CD4-positive, CD25-positive, alpha-beta regulatory T cell (primary cell): ENCODE data around the gene TBC1D10B. TPM values are rescaled to one million over a fixed set of nuclear protein-coding genes. Genes with fewer than 3 reads are reported as not detected.

Source experiments
- ATAC-seq, 2 donors: fragments of 150-1000 bp; cut with Tn5 transposase; one replicate each; pipeline ENCODE4 v1.10.0; 2021; ENCODE audit warnings: low read depth in 2 of 2, moderate number of reproducible peaks in 2 of 2, moderate library complexity in 1 of 2
- DNase-seq, 3 donors: peaks; one replicate each; pipeline versions ENCODE4 v3.0.0 to v3.0.0-alpha.2; 2012 to 2022; ENCODE audit warnings: mixed read lengths in 1 of 3
- H3K27ac ChIP-seq: one replicate; pipeline ENCODE4 v1.7.0; 2013; ENCODE audit warnings: mild to moderate bottlenecking, low read length; ENCODE audit not compliant: insufficient read depth, poor library complexity, severe bottlenecking
- H3K27me3 ChIP-seq: one replicate; pipeline ENCODE4 v1.7.0; 2013; ENCODE audit warnings: low read length; ENCODE audit not compliant: control insufficient read depth, insufficient read depth
- H3K36me3 ChIP-seq: one replicate; pipeline ENCODE4 v1.7.0; 2013; ENCODE audit warnings: mild to moderate bottlenecking, low read length, moderate library complexity; ENCODE audit not compliant: control insufficient read depth, insufficient read depth
- H3K4me1 ChIP-seq: 2 replicates; pipeline ENCODE4 v1.7.0; 2013; ENCODE audit warnings: mild to moderate bottlenecking, low read length; ENCODE audit not compliant: insufficient read depth, control insufficient read depth, poor library complexity, severe bottlenecking
- H3K4me3 ChIP-seq: one replicate; pipeline ENCODE4 v1.7.0; 2013; ENCODE audit warnings: low read depth, mild to moderate bottlenecking, low read length, moderate library complexity
- H3K9me3 ChIP-seq, 2 experiments: 1 replicate in 1 of 2; 2 replicates in 1 of 2; pipeline ENCODE4 v1.7.0; 2013; ENCODE audit warnings: low read length in 2 of 2, mild to moderate bottlenecking in 1 of 2, moderate library complexity in 1 of 2; ENCODE audit not compliant: control insufficient read depth in 2 of 2
- H3K27ac Mint-ChIP-seq, 3 donors: one replicate each; pipeline ENCODE4 v1.8.0; 2020 to 2022; ENCODE audit warnings: mild to moderate bottlenecking in 3 of 3, mixed read lengths in 3 of 3, moderate library complexity in 2 of 3
- H3K27me3 Mint-ChIP-seq: one replicate; pipeline ENCODE4 v1.8.0; 2022; ENCODE audit warnings: mild to moderate bottlenecking, mixed read lengths
- H3K36me3 Mint-ChIP-seq: one replicate; pipeline ENCODE4 v1.8.0; 2020; ENCODE audit warnings: mixed read lengths
- H3K4me1 Mint-ChIP-seq, 4 donors: one replicate each; pipeline ENCODE4 v1.8.0; 2020 to 2022; ENCODE audit warnings: mixed read lengths in 4 of 4, mild to moderate bottlenecking in 1 of 4
- H3K4me3 Mint-ChIP-seq, 4 donors: one replicate each; pipeline ENCODE4 v1.8.0; 2020 to 2022; ENCODE audit warnings: mild to moderate bottlenecking in 4 of 4, mixed read lengths in 4 of 4, moderate library complexity in 3 of 4
- H3K9me3 Mint-ChIP-seq, 7 donors: one replicate each; pipeline ENCODE4 v1.8.0; 2020 to 2022; ENCODE audit warnings: mixed read lengths in 7 of 7, mild to moderate bottlenecking in 3 of 7, moderate library complexity in 2 of 7
- polyA plus RNA-seq, 4 donors: library from polyadenylated mRNA; unstranded; fragments of 300-500 nt; fragmentation: Illumina TruSeq; gene quantifications; one replicate each; pipeline ENCODE4 v1.2.3, GENCODE V29; 2021
- total RNA-seq: library from RNA; stranded (reverse); gene quantifications from one replicate; pipeline ENCODE4 v1.2.3, GENCODE V29; 2022

Gene TBC1D10B
- total and polyA plus RNA-seq, 5 donors from 2014 or later = 7.1 to 32.2 (median 8.3) TPM

GRCh38 chr16:30380803-30381208 is 10.5 kb upstream of the TBC1D10B start:
- H3K4me3 ChIP-seq = peak overlapping the region; percentile 82
- DNase-seq (peak in 1 of 3 donors; percentile 37), ATAC-seq (no peak)
- peaks cover 4% of the 10 kb centered on the region for H3K36me3 Mint-ChIP-seq
- no peaks in the 10 kb centered on the region for H3K36me3 ChIP-seq
- H3K4me3 Mint-ChIP-seq = peak overlapping the region; percentile 93 to 98 (median 94)
- peaks cover 0 to 2% (median 0%) of the 10 kb centered on the region in 7 donors for H3K9me3 Mint-ChIP-seq
- H3K27me3 Mint-ChIP-seq = peaks cover 9% of the 10 kb centered on the region
- H3K4me1 Mint-ChIP-seq = peaks cover 0 to 78% (median 39%) of the 10 kb centered on the region in 4 donors
- H3K27ac ChIP-seq = peak overlapping the region; percentile 100
- peak overlapping the region; percentile 92 to 100 (median 100) for H3K27ac Mint-ChIP-seq
- peaks cover 74% of the 10 kb centered on the region for H3K4me1 ChIP-seq
- H3K27me3 ChIP-seq = no peaks in the 10 kb centered on the region
- H3K9me3 ChIP-seq = no peaks in the 10 kb centered on the region

- H3K36me3 ChIP-seq = no peaks in the 10 kb centered on the region
- Mint-ChIP-seq H3K4me1 (peaks cover 0 to 79% (median 39%) of the 10 kb centered on the region in 4 donors), H3K36me3 (peaks cover 4% of the 10 kb centered on the region), H3K27ac (peak overlapping the region; percentile 96 to 100 (median 100)), H3K9me3 (peaks cover 0 to 2% (median 0%) of the 10 kb centered on the region in 7 donors), H3K4me3 (peak overlapping the region; percentile 93 to 99 (median 96)), H3K27me3 (peaks cover 9% of the 10 kb centered on the region)
- H3K4me3 ChIP-seq = peak overlapping the region; percentile 28
- peaks cover 74% of the 10 kb centered on the region for H3K4me1 ChIP-seq
- ATAC-seq (no peak), DNase-seq (no peak)
- H3K9me3 ChIP-seq = no peaks in the 10 kb centered on the region
- H3K27ac ChIP-seq = peak overlapping the region; percentile 100
- no peaks in the 10 kb centered on the region for H3K27me3 ChIP-seq
These were observed 9.9 kb upstream of the TBC1D10B start for GRCh38 chr16:30380072-30380802.

GRCh38 chr16:30379158-30379783 is 9.0 kb upstream of the TBC1D10B start:
- Mint-ChIP-seq H3K27me3 (peaks cover 9% of the 10 kb centered on the region), H3K4me3 (peak overlapping the region; percentile 95 to 99 (median 98)), H3K9me3 (peaks cover 0 to 2% (median 0%) of the 10 kb centered on the region in 7 donors), H3K4me1 (peaks cover 0 to 77% (median 39%) of the 10 kb centered on the region in 4 donors), H3K27ac (peak overlapping the region; percentile 96 to 100 (median 100)), H3K36me3 (peaks cover 4% of the 10 kb centered on the region)
- Histone ChIP-seq H3K36me3 (no peaks in the 10 kb centered on the region), H3K9me3 (no peaks in the 10 kb centered on the region), H3K4me1 (peaks cover 74% of the 10 kb centered on the region), H3K27ac (peak overlapping the region; percentile 100), H3K4me3 (peak overlapping the region; percentile 28), H3K27me3 (no peaks in the 10 kb centered on the region)
- ATAC-seq = no peak
- DNase-seq = no peak

- DNase-seq (peak; percentile 99), ATAC-seq (peak; percentile 83 to 87)
- peak overlapping the region; percentile 64 for H3K4me3 ChIP-seq
- H3K9me3 ChIP-seq = no peaks in the 10 kb centered on the region
- H3K4me1 Mint-ChIP-seq = peaks cover 0 to 70% (median 35%) of the 10 kb centered on the region in 4 donors
- H3K36me3 Mint-ChIP-seq = peaks cover 4% of the 10 kb centered on the region
- no peaks in the 10 kb centered on the region for H3K36me3 ChIP-seq
- H3K4me1 ChIP-seq = peaks cover 67% of the 10 kb centered on the region
- H3K9me3 Mint-ChIP-seq = peaks cover 0 to 2% (median 0%) of the 10 kb centered on the region in 7 donors
- peak overlapping the region; percentile 93 to 100 (median 100) for H3K27ac Mint-ChIP-seq
- no peaks in the 10 kb centered on the region for H3K27me3 ChIP-seq
- H3K4me3 Mint-ChIP-seq = peak overlapping the region; percentile 95 to 99 (median 98)
- H3K27me3 Mint-ChIP-seq = peaks cover 9% of the 10 kb centered on the region
- H3K27ac ChIP-seq = peak overlapping the region; percentile 100
These were observed 8.2 kb upstream of the TBC1D10B start for GRCh38 chr16:30378236-30379157.

- Histone ChIP-seq H3K4me1 (peaks cover 60% of the 10 kb centered on the region), H3K27me3 (no peaks in the 10 kb centered on the region), H3K9me3 (no peaks in the 10 kb centered on the region), H3K27ac (peak overlapping the region; percentile 100), H3K36me3 (no peaks in the 10 kb centered on the region), H3K4me3 (no peak overlapping the region)
- H3K27ac Mint-ChIP-seq = peak overlapping the region; percentile 93 to 100 (median 100)
- peak overlapping the region; percentile 95 to 99 (median 98) for H3K4me3 Mint-ChIP-seq
- peak; percentile 87 to 93 (median 92) for DNase-seq
- peaks cover 0 to 64% (median 34%) of the 10 kb centered on the region in 4 donors for H3K4me1 Mint-ChIP-seq
- peaks cover 9% of the 10 kb centered on the region for H3K27me3 Mint-ChIP-seq
- ATAC-seq = peak; percentile 42 to 45
- H3K9me3 Mint-ChIP-seq = peaks cover 0 to 2% (median 0%) of the 10 kb centered on the region in 7 donors
- peaks cover 4% of the 10 kb centered on the region for H3K36me3 Mint-ChIP-seq
These were observed 7.5 kb upstream of the TBC1D10B start for GRCh38 chr16:30377812-30378235.

- Mint-ChIP-seq H3K4me1 (peaks cover 0 to 60% (median 30%) of the 10 kb centered on the region in 4 donors), H3K27ac (peak overlapping the region; percentile 93 to 100 (median 100)), H3K9me3 (peaks cover 0 to 2% (median 0%) of the 10 kb centered on the region in 7 donors), H3K4me3 (peak overlapping the region; percentile 95 to 99 (median 98)), H3K27me3 (peaks cover 9% of the 10 kb centered on the region), H3K36me3 (peaks cover 4% of the 10 kb centered on the region)
- H3K4me1 ChIP-seq = peaks cover 54% of the 10 kb centered on the region
- H3K36me3 ChIP-seq = no peaks in the 10 kb centered on the region
- H3K4me3 ChIP-seq = peak overlapping the region; percentile 53
- no peaks in the 10 kb centered on the region for H3K9me3 ChIP-seq
- no peak for ATAC-seq
- DNase-seq = no peak
- H3K27me3 ChIP-seq = no peaks in the 10 kb centered on the region
- peak overlapping the region; percentile 100 for H3K27ac ChIP-seq
These were observed 6.9 kb upstream of the TBC1D10B start for GRCh38 chr16:30377050-30377811.
